GM19438 (cell line): ENCODE measurements around the gene SLC9A9.

ENCODE experiments used
- ATAC-seq: cut with Tn5 transposase; IDR thresholded peaks from one replicate; pipeline ENCODE4 v1.9.1; 2021; ENCODE audit warnings: low read depth; ENCODE audit not compliant: unreplicated experiment

Gene SLC9A9

DNA sequence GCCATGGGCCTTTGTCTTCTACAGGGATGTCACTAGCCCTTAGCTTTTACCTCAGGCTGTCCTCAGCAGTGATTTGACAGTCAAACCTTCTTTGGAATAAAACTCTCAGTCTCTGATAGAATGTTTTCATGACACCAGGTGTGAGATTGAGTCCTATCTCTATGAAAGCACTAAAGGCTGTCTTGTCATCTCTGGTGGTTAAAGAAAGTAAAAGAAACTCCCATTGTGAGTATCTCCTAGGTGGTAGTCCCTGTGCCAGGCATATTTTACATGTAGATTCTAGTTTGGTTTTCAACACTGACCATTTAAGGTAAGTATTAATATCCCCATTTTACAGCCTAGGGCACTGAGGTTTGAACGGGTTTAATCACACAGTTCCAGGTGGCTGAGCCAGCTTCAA, 368.5 kb downstream of the SLC9A9 start:
- ATAC-seq = no peak

DNA sequence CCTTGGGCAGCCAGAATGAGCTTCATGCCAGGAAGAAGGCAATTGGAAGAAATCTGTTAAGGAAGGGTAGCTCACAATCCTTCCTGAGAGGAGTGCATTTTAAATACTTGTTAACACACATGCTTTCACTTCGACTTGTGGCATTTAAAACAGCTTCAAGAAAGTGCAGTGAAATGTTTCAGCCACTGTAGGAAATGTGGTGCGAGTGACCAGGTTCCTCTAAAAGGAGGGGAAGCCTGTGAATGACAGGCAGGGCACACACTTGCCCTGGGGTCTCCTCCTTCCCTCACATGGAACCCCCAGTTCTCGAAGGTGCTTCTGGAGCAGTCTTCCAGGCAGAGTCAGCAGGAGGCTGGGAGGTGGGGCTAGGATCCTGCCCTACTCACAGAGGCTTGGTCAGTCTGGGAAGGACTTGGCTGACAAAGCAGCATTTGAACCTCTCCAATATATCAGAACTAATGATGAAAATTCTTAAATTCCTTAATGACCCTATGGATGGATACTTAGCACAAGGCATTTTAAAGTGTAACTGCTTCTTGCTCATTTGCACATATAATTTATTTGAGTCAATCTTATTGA, 370.1 kb downstream of the SLC9A9 start:
- ATAC-seq = no peak

DNA sequence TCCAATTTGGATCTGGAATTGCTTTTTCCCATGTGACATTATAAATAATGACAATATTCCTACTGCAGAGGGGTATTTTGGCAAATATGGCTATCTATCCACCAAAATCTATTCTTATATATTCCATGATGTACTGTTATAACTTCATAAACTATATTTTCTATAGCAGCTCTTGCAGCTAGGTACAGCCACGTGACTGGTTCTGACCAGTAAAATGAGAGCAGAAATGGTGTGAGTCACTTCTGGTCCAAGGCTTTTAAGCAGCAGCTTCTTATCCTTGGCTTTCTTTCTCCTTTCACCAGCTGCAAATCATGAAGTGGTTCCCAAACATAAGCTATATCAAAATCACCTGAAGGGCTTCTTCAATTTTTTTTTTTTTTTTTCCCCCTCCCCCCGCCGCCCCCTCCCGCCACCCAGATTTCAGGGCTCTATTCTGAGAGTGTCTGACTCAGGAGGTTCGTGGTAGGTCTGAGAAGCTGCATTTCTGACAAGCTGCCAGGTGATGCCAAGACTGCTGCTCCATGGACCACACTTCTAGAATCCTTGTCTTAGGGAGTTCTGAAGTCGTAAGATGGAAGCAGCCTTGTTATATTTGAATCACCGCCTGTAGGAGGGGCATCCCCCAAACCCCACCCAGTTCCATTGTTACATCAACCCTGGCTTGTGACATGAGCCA, 371.2 kb downstream of the SLC9A9 start:
- ATAC-seq = no peak

DNA sequence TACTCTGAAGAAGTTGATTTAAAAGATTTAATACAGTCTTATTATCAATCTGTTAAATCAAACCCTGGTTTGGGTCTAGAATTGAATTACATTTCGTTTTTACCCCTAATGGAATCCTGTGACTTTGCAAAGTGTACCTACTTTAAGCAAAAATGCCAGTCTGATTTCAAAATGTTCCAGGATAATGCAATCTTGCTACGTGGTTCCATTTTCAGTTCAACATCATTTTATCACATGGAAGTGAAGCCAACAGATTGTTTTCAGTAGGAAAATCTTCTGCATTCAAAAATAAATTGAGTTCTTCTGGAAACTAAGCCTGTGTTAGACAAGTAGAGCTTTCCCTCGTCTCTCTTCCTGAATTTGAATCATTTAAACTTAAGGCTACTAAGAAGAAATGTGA, 372.3 kb downstream of the SLC9A9 start:
- ATAC-seq = no peak

DNA sequence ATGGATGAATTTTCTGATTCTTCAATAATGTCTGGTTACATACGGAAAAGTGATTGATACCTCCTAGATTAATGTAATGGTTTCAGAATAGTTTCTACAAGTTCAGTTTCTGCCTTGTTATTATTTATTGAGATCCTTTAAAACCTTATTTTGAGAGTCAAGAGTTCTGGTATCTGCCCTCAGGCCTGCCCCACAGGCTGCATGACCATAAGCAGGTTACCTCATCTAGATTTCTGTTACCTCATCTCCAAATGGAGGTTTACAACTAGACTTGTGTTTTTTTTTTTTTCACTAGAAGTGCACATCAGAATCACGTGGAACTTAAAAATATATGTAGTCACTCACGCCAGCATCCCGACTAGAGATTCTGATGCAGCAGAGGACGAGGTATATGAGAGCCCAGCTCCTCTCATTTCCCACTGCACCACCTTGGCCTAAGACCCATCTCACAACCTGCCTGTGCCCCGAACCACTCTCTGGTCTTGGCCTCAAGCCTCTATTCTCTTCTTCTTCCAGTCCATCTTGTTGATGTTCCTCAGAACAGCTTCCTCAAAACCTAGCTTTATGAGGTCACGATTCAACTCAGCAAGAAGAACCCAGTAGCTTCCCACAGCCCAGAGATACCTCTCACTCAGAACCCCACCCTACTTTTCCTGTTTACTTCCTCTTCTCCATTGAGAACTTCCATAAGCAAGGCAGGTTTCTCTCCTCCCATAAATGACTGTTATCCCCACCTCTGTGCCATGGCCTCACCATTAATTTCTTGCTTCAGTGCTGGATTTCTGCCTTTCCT, 375.3 kb downstream of the SLC9A9 start:
- no peak for ATAC-seq

DNA sequence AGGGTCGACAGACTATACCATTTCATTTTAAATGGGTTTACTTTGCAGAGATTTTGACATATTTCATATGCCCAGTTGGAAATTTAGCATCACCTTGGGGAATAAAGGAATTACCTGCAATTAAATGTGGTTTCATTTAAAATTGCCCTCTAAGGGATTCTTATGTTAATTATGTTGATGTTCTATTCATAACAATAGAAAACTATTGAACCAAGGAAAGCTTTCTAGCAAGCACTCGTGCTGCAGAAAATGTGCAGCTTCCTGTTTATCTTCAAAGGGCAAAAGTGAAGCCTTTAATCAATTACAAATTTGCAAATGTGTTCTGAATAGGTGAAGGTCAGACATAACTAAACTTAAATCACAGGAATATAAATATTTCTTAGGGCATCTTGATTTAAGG, 376.6 kb downstream of the SLC9A9 start:
- ATAC-seq = no peak

DNA sequence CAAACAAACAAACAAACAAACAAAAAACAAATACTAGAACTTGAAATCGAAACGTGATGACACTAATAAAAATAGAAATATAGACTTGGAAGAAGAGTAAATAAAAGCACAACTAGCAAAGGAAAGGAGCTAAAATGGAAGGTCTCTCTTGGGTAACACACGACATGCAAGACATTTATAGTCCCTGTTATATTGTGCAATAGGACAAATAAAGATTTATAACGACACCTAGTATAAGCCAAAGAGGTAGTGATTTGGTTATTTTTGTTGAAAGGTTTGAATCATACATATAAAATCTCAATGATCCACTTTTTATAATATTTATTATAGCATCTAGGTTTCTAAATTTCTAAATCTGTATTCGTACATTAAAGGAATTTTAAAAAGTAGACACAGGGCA, 379.1 kb downstream of the SLC9A9 start:
- no peak for ATAC-seq

DNA sequence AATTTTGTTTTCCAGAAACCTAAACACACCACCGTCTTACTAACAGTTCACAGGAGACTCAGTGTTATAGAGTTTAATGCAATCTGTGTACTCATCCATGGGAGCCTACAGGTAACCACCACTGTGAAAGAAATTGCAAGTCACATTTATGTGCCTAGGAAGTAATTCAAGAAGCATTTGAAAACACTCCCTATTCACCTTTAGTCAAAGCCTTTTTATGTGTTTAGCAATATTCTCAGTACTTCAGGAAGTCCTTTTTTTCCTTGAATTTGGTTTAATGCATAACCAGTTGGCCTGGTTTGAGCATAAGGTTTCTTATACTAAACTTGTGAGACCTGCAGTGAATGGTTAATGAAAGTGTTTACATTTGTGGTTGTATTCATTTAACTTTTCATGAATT, 382.6 kb downstream of the SLC9A9 start:
- ATAC-seq = no peak

DNA sequence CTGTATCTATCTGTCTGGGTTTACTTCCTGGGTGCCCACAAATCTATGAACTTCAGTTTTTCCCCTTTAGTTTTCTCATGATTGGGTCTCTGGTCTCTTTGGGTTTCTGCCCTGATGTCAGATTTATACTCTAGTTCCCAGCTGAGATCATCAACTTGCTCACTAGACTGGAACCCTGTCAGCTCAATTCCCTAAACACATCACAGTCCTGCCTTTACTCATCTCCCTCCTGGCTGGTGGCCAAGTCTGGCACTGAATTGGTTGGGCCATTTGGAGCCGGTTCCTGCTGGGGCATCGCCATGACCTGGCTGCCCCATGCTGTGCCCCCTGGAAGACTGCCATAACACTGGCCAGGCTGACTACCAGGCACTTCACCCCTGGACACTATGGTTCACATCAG, 383.4 kb downstream of the SLC9A9 start:
- no peak for ATAC-seq

DNA sequence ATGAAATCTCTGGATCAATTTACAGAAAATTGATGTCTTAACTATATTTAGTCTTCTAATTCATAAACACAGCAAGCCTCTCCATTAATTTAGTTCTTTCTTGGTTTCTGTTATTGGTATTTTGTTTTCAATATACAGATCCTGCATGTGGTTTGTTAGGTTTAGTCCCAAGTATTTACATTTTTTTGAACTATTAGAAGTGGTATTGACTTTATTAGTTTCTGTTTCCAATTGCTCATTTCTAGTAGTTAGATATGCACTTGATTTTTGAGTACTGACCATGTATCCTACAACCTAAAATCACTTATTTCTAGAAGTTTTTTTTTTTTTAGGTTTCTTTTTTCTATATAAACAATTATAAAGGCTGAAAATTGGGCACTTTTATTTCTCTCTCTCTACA, 392.8 kb downstream of the SLC9A9 start:
- ATAC-seq = no peak

DNA sequence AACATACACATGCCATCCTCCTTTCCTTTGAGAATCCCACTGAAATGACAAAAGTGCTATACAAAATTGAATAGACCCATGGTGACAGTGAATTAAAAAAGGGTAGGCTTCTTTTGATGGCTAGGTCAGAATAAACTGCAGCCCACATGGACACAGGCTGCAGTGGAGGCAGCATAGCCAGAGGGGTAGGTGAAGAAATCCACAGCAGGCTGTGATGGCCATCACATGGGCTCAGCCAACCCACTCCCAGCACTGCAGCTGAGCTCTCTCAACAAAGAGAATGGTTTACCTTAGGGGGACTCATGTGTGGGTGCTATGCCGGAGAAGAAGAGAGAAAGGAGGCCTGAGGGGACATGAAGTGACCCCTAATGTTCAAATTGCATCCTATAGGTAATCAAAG, 397.6 kb downstream of the SLC9A9 start:
- ATAC-seq = no peak

DNA sequence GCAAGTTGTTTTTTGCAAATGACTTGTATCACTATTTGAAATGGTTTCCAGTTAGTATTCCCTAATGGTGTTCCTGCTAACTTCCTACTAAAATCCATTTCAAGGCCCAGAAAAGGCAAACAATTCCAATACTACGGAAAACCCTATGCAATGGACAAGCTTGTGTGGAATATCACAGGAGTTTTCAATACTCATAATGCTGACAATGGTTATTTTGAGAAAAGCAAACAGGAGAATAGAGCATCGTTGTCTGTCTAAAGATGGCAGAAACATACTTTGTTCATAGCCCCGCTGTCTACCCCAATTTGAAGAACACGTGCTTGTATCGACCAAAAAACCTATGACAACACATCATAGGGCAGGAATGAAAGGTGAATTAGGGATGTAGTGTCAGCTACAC, 400.8 kb downstream of the SLC9A9 start:
- ATAC-seq = no peak

DNA sequence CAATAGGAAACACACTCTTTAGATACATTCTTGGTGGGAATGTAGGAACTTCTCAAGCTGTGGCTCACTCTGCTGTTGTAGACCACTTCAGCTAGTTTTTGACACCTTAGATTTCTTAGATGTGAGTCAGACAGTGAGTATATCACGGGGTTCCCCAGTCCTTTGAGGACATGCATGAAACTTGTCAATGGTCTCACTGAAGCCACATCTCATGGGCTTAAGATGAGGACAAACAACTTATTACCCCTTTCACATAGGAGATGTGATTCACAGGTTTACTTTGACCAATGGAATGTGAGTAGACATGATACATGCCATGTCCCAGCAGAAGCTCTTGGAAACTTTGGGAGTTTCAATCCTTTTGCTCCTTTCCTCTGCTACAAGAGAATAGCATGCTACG, 403.1 kb downstream of the SLC9A9 start:
- ATAC-seq = no peak

DNA sequence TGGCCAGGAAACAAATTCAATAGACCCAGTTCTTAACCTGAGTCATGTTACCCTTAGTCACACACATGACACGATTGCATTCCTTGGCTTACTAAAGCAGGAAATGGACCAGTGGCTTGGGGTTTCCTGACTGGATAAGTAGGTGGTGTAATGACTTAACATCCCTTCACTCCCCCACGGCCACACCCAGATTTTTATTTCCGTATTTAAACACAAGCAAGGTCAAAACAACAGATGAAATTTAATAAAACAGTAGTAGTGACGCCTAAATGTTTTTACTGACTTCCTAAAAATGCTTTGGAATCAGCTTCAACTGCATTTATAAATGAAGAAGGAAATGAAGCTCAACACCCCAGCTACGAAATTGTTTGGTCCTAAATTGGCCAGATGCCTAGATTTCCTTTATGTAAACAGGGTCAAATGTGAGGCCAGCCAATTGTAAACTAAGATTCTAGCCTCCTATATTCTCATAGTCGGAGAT, 404.4 kb downstream of the SLC9A9 start:
- no peak for ATAC-seq

DNA sequence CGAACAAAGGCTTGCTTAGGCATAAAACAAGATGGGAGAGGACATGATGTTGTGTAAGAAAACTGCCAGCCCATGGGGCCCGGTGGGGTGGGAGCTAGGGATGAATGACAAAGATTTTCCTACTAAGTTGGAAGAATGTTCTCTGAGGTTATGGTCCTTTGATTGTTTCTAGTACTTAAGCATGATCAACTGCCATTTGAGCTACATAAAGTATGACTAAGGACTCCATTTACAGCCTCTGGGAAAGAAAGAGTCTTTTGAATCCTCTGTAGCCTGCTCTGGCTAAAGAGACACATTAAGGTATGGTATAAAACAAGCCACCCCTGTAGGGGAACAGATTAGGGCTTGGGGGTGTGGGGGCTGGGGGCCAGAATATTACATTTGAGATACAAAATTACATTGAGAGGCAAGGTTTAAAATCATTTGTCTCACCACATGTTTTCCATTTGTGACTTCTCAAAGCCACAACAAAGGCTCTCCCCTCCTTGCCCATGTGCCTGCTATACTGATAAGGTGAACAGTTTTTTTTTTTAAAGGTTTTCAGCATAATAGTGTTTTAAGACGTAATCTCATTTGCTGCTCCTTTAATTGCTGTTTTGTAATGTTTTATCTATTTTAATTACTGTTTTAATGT, 405.3 kb downstream of the SLC9A9 start:
- no peak for ATAC-seq

DNA sequence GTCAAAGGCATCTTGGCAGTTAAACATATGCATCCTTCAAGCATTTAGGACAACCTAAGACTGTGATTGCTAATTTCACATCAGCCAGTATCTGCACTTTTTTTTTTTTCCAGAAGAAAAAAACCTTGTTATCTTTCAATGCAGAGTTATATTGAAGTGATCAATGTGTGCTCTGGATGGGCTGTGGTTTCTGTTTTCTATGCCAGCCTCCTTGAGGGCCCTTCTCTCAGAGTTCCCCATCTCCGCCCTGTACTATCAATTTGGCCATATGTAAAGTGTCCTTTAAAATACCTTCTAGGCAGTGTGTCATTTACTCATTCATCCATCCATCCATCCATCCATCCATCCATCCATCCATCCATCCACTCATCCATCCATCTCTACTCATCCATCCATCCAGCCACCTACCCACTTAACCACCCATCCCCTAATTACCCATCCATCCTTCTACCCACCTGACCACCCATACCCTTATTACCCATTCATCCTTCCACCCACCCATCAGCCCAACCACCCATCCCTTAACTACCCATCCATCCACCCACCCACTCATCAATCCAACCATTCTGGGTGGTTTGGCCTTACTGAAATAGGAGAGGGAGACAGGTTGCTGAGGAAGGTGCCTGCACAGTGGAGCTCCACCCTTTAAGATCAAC, 406.6 kb downstream of the SLC9A9 start:
- ATAC-seq = no peak

DNA sequence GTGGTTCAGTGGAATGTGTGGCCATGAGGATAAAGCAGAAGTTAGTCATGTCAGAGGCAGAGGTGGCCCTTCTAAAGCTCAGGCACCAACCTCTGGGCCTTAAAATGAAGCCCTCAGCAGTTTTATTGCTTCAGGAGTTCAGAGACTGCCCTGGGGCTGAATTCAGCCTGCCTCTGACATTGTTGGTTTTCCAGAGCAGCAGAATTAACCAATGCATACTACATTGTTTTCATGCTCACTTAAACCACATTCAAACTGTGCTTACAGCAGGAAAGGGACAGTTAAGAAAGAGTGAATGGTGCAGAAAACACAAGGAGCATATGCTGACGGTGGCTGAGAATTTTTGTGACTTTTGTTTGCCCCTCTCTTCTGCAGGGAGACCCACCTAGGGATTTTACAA, 408.5 kb downstream of the SLC9A9 start:
- ATAC-seq = no peak

DNA sequence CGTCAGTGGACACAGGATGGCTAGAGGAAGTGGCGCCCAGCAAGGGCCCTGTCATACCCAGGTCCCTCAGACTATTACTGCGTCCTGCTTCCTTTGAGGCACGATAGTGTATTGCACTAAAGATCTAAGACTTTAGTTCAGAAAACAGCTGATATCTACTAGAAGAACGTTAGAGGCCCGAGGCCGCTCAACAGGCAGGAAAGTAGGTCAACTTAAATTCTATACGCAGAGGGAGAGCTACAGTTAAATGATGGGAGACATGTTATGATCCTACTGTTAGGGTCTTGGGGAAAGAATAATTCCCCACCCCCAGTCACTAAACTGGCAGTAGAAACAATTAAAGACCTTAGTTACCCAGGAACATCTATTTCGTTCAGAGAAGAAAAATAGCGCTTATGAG, 410.9 kb downstream of the SLC9A9 start:
- ATAC-seq = no peak

DNA sequence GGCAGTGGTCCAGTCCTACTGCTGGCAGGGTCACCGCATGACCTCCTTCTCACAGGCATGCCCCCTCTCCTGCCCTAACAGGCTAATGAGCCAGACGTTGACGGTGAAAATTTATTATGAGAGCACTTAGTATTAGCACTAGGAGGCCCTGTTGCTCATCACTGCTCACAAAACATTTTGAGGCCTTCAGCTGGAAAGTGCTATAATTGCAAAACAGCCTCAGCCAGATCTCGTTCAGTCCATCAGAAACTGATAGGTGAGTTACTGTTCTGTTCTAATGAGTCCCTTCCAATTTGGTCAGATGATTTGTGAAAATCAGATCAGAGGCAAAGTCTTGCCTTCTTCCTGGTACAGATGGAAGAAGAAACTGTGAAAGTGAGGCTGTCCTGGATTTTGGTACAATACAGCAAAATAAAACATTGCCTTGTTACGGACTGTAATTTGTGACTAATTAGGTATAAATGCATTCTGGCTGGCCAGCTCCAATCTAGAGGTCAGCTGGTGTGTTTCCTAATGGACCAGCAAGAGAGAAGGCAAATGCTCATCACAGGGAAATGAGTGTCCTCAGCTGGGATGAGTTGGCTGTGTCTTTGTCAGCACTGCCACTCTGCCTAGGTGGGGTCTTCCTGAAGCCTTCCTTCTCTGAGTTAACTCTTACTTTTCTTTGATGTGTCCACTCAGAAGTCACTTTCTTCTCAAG, 411.9 kb downstream of the SLC9A9 start:
- no peak for ATAC-seq

DNA sequence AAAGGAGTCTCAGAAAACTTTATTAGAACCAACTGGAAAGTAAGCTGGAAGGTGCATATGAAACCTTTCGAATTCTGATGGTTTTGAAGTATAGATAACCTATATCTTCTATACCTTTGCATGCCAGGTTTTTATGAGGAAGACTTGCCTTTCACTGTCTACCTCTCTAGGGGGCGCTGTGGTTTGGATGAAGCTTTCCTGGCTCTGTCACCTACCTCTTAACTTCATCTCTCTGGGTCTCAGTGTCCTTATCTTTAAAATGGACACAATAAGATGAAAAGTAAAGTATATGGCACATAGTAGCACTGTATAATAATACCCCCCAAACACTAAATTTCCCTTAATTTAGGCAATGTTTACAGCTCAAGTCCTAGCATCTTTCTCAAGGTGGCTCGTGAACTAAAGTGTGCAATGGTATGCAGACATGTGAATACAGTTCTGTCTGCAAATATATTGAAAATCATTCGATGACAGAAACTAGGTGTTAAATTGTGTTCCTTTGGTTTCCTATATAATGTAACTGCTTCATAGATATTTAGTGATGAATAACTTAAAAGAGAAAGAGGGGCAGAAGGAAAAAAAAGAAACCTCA, 414.4 kb downstream of the SLC9A9 start:
- ATAC-seq = no peak
